BE2C (cell line): Measurements from ENCODE around the gene TECPR1.

Source experiments
- DNase-seq: peaks from one replicate; pipeline ENCODE4 v3.0.0-alpha.2; 2020
- H3K27me3 ChIP-seq: fragments of 250-450 bp; sonication (Bioruptor Pico); 2 replicates; pipeline ENCODE4 v1.5.1; 2020; ENCODE audit warnings: mild to moderate bottlenecking
- H3K36me3 ChIP-seq: fragments of 250-450 bp; sonication (Bioruptor Pico); 2 replicates; pipeline ENCODE4 v1.5.1; 2020; ENCODE audit warnings: mild to moderate bottlenecking
- H3K4me1 ChIP-seq: fragments of 250-450 bp; sonication (Bioruptor Pico); 2 replicates; pipeline ENCODE4 v1.5.1; 2020
- H3K4me3 ChIP-seq: 2 replicates; pipeline ENCODE4 v1.5.1; 2011; ENCODE audit warnings: low read depth, low read length
- H3K9me3 ChIP-seq: fragments of 250-450 bp; sonication (Bioruptor Pico); 2 replicates; pipeline ENCODE4 v1.5.1; 2020
- CTCF ChIP-seq: IDR thresholded peaks from 2 replicates; pipeline ENCODE4 v1.5.1; 2012; ENCODE audit warnings: mild to moderate bottlenecking, low read depth, low read length

TECPR1 gene

DNA sequence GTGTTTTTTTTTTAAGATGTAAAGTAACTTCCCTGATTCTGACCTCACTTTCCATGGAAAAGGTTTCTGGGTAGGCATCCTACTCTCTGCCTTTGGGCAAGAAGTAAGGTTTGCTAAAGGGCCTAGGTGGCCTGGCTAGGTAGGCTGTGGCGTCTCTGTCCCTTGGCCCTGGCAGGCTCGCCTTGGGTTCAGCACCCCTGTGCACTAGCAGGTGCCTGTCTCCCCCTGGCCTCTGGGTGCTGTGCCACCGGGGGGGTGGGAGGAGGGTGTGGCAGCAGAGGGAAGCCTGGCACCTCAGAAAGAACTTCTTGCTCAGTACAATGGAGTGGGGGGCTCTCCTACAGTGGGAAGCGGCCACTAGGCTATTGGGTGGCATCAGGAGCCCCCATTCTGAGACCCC, 14.0 kb downstream of the TECPR1 start:
- Histone ChIP-seq H3K9me3 (no peaks in the 10 kb centered on the region), H3K4me1 (no peaks in the 10 kb centered on the region), H3K4me3 (no peak overlapping the region), H3K36me3 (no peaks in the 10 kb centered on the region; the same call in 1 of the 2 replicates), H3K27me3 (no peaks in the 10 kb centered on the region)
- no peak for DNase-seq
- no peak for TF ChIP-seq CTCF

- no peak overlapping the region for H3K4me3 ChIP-seq
Observed at GRCh38 chr7:98236355-98237185, 15.5 kb downstream of the TECPR1 start.

DNA sequence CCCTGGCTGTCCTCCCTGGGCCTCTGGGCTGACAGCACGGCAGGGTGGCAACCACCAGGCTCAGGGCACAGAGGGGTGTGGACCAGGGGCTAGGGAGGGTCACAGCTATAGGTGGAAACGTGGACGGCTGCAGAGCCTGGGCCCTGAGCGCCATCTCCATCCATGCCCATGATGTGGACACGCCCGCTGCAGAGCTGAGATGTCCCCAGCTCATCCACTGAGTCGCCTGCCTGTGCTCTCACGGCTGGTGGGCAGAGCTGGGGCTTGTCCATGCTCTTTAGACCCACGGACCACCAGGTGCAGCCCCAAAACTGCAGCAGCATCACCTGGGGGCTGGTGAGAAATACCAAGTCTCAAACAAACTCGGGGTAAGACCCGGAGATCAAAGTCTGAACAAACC, 16.1 kb downstream of the TECPR1 start:
- H3K4me3 ChIP-seq, result no peak overlapping the region

More at GRCh38 chr7:98236355-98237185, 15.5 kb downstream of the TECPR1 start:
- H3K4me1 ChIP-seq, result no peaks in the 10 kb centered on the region
- TF ChIP-seq CTCF, result no peak
- H3K27me3 ChIP-seq, result no peaks in the 10 kb centered on the region
- DNase-seq, result no peak
- no peaks in the 10 kb centered on the region; the same call in 1 of the 2 replicates for H3K36me3 ChIP-seq
- no peaks in the 10 kb centered on the region for H3K9me3 ChIP-seq

GRCh38 chr7:98234429-98235147, 17.4 kb downstream of the TECPR1 start:
- H3K4me1 ChIP-seq, result no peaks in the 10 kb centered on the region
- H3K4me3 ChIP-seq, result no peak overlapping the region
- H3K9me3 ChIP-seq, result no peaks in the 10 kb centered on the region
- no peaks in the 10 kb centered on the region; the same call in 1 of the 2 replicates for H3K36me3 ChIP-seq
- TF ChIP-seq CTCF, result no peak
- DNase-seq, result no peak
- H3K27me3 ChIP-seq, result no peaks in the 10 kb centered on the region

More for the DNA sequence above, 16.1 kb downstream of the TECPR1 start:
- no peaks in the 10 kb centered on the region for H3K9me3 ChIP-seq
- H3K27me3 ChIP-seq, result no peaks in the 10 kb centered on the region
- TF ChIP-seq CTCF, result no peak
- no peak for DNase-seq
- no peaks in the 10 kb centered on the region; the same call in 1 of the 2 replicates for H3K36me3 ChIP-seq
- no peaks in the 10 kb centered on the region for H3K4me1 ChIP-seq

GRCh38 chr7:98233219-98234070, 18.6 kb downstream of the TECPR1 start:
- no peak overlapping the region for H3K4me3 ChIP-seq
- no peak for TF ChIP-seq CTCF
- H3K9me3 ChIP-seq, result no peaks in the 10 kb centered on the region
- no peaks in the 10 kb centered on the region; the same call in 1 of the 2 replicates for H3K36me3 ChIP-seq
- no peak for DNase-seq
- H3K27me3 ChIP-seq, result no peaks in the 10 kb centered on the region
- no peaks in the 10 kb centered on the region for H3K4me1 ChIP-seq
